GM18519 (cell line): Measurements from ENCODE around the gene MAP1A.
A peak's percentile ranks its signal among the peaks of the same experiment; 100 is the strongest.

Source experiments
- ATAC-seq: cut with Tn5 transposase; IDR thresholded peaks from one replicate; pipeline ENCODE4 v1.9.1; 2021; ENCODE audit warnings: mild to moderate bottlenecking, moderate library complexity; ENCODE audit not compliant: unreplicated experiment, low FRiP score

Gene MAP1A

GRCh38 chr15:43510200-43511011, 7.0 kb upstream of the MAP1A start:
- peak; percentile 96 for ATAC-seq

- ATAC-seq = no peak
Observed at GRCh38 chr15:43511012-43511885, 6.2 kb upstream of the MAP1A start.

- ATAC-seq = no peak
Observed at GRCh38 chr15:43513550-43513949, 3.9 kb upstream of the MAP1A start.

GRCh38 chr15:43514241-43515057, 3.0 kb upstream of the MAP1A start:
- ATAC-seq = no peak

GRCh38 chr15:43515741-43516140, 1.7 kb upstream of the MAP1A start:
- no peak for ATAC-seq

GRCh38 chr15:43516185-43516584, 1.2 kb upstream of the MAP1A start:
- no peak for ATAC-seq

GRCh38 chr15:43516801-43517353, 531 bp upstream of the MAP1A start:
- no peak for ATAC-seq

- ATAC-seq = no peak
Observed at GRCh38 chr15:43518197-43518761, 871 bp downstream of the MAP1A start.

- ATAC-seq = no peak
Observed at GRCh38 chr15:43519196-43519595, 1.8 kb downstream of the MAP1A start.

- no peak for ATAC-seq
Observed at GRCh38 chr15:43520138-43520537, 2.7 kb downstream of the MAP1A start.

GRCh38 chr15:43521419-43521818, 4.0 kb downstream of the MAP1A start:
- no peak for ATAC-seq

GRCh38 chr15:43522247-43522646, 4.8 kb downstream of the MAP1A start:
- no peak for ATAC-seq

GRCh38 chr15:43523646-43524045, 6.2 kb downstream of the MAP1A start:
- no peak for ATAC-seq

- no peak for ATAC-seq
Observed at GRCh38 chr15:43524254-43524845, 6.9 kb downstream of the MAP1A start.

- no peak for ATAC-seq
Observed at GRCh38 chr15:43525131-43525530, 7.7 kb downstream of the MAP1A start.

- no peak for ATAC-seq
Observed at GRCh38 chr15:43526261-43526930, 9.0 kb downstream of the MAP1A start.

GRCh38 chr15:43527016-43527801, 9.8 kb downstream of the MAP1A start:
- no peak for ATAC-seq

- no peak for ATAC-seq
Observed at GRCh38 chr15:43527802-43528541, 10.6 kb downstream of the MAP1A start.
